ENCODE data around the gene RFNG.

DNA sequence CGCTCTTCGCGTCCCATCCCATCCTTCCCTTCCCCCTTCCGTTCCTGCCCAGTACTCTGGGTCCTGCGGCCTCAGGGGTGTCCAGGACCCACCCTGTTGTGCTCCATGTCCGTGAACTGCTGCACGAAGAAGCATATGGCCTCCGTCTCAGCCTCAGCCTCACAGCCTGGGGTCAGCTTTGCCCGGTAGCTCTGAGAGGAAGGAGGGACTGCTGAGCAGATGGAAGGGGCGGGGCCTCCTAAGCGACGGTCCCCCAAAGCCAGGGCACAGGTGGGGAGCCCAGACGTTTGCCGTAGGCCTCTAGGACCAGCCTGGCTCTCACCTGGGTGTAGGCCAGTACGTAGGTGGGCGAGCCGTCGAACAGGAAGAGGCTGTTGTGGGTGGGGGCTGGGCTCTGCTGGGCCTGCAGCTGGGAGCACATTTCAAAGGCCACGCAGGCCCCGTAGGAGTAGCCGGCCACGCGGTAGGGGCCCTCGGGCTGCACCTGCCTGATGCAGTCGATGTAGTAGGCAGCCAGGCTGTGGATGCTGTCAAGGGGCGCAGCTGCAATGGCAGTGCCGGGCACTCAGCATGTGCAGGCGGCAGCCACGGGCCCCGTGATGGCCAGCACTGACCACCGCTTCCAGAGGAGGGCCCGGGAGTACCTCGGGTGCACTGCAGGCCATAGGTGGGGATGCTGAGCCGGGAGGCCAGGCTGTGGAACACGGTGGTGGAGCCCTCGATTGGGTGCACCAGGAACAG lies 28.6 kb upstream of the RFNG start:
- TF ChIP-seq, protein P1, sequence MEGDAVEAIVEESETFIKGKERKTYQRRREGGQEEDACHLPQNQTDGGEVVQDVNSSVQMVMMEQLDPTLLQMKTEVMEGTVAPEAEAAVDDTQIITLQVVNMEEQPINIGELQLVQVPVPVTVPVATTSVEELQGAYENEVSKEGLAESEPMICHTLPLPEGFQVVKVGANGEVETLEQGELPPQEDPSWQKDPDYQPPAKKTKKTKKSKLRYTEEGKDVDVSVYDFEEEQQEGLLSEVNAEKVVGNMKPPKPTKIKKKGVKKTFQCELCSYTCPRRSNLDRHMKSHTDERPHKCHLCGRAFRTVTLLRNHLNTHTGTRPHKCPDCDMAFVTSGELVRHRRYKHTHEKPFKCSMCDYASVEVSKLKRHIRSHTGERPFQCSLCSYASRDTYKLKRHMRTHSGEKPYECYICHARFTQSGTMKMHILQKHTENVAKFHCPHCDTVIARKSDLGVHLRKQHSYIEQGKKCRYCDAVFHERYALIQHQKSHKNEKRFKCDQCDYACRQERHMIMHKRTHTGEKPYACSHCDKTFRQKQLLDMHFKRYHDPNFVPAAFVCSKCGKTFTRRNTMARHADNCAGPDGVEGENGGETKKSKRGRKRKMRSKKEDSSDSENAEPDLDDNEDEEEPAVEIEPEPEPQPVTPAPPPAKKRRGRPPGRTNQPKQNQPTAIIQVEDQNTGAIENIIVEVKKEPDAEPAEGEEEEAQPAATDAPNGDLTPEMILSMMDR (conservative IDR thresholded peaks at IDR 0.05; ENCODE audit: low read depth, low read length), result no peak
- TF ChIP-seq SMC3 (IDR thresholded peaks at IDR 0.05; ENCODE audit: low read depth, low read length), result no peak
